HG03064 (cell line): ENCODE data around the gene CLCN3.
"Not testable (repeated sequence)": the region's sequence is repeated elsewhere in the genome, so short reads cannot be mapped to it uniquely, and the experiment has no call there.

Experiments used
- ATAC-seq: cut with Tn5 transposase; IDR thresholded peaks from one replicate; pipeline ENCODE4 v1.9.1; 2021; ENCODE audit warnings: low read depth; ENCODE audit not compliant: unreplicated experiment

CLCN3 gene

GRCh38 chr4:169619958-169620879 is at the start of gene CLCN3:
CLCN3 (plus strand) TSS chr4:169620578; CDS start chr4:169635929, 15,351 bp downstream.
- ATAC-seq = peak; percentile 93

- ATAC-seq = not testable (repeated sequence)
Observed at GRCh38 chr4:169571012-169571411, 49.4 kb upstream of the CLCN3 start.

- no peak for ATAC-seq
Observed at GRCh38 chr4:169571435-169571834, 48.9 kb upstream of the CLCN3 start.

GRCh38 chr4:169573889-169574288 is 46.5 kb upstream of the CLCN3 start:
- ATAC-seq = no peak

GRCh38 chr4:169582203-169582602 is 38.2 kb upstream of the CLCN3 start:
- ATAC-seq = peak; percentile 81

GRCh38 chr4:169582706-169583105 is 37.7 kb upstream of the CLCN3 start:
- no peak for ATAC-seq

- no peak for ATAC-seq
Observed at GRCh38 chr4:169583563-169583962, 36.8 kb upstream of the CLCN3 start.

- ATAC-seq = no peak
Observed at GRCh38 chr4:169593050-169593560, 27.3 kb upstream of the CLCN3 start.

- no peak for ATAC-seq
Observed at GRCh38 chr4:169594560-169595195, 25.7 kb upstream of the CLCN3 start.

- peak; percentile 60 for ATAC-seq
Observed at GRCh38 chr4:169601016-169601771, 19.2 kb upstream of the CLCN3 start.

- ATAC-seq = no peak
Observed at GRCh38 chr4:169603312-169603711, 17.1 kb upstream of the CLCN3 start.

GRCh38 chr4:169604131-169604900 is 16.1 kb upstream of the CLCN3 start:
- peak; percentile 78 for ATAC-seq

- no peak for ATAC-seq
Observed at GRCh38 chr4:169604903-169605331, 15.5 kb upstream of the CLCN3 start.

GRCh38 chr4:169611157-169611556 is 9.2 kb upstream of the CLCN3 start:
- ATAC-seq = no peak

- peak; percentile 93 for ATAC-seq
Observed at GRCh38 chr4:169611991-169612870, 8.1 kb upstream of the CLCN3 start, which contains the start of gene NEK1. NEK1 (minus strand) TSS chr4:169612583; CDS start chr4:169602630, 9,953 bp downstream.

- peak; percentile 40 for ATAC-seq
Observed at GRCh38 chr4:169612871-169613859, 7.2 kb upstream of the CLCN3 start.

GRCh38 chr4:169615467-169616106 is 4.8 kb upstream of the CLCN3 start:
- ATAC-seq = no peak
